ENCODE measurements around the gene PPP2R5B. TPM values are rescaled to one million over a fixed set of nuclear protein-coding genes. Genes with fewer than 3 reads are reported as not detected.

The PPP2R5B gene
- total and polyA plus RNA-seq, 9 of the 15 experiments (the other 6 are each of a cell fraction or from before 2014, with no cell fraction given), result 0.10 to 7.8 (median 3.3) TPM

- TF ChIP-seq, protein P1, sequence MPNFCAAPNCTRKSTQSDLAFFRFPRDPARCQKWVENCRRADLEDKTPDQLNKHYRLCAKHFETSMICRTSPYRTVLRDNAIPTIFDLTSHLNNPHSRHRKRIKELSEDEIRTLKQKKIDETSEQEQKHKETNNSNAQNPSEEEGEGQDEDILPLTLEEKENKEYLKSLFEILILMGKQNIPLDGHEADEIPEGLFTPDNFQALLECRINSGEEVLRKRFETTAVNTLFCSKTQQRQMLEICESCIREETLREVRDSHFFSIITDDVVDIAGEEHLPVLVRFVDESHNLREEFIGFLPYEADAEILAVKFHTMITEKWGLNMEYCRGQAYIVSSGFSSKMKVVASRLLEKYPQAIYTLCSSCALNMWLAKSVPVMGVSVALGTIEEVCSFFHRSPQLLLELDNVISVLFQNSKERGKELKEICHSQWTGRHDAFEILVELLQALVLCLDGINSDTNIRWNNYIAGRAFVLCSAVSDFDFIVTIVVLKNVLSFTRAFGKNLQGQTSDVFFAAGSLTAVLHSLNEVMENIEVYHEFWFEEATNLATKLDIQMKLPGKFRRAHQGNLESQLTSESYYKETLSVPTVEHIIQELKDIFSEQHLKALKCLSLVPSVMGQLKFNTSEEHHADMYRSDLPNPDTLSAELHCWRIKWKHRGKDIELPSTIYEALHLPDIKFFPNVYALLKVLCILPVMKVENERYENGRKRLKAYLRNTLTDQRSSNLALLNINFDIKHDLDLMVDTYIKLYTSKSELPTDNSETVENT (CRISPR knock-in tag; IDR thresholded peaks at IDR 0.05), result no peak
- TF ChIP-seq CBX5 (IDR thresholded peaks at IDR 0.05; ENCODE audit: borderline replicate concordance, low read depth) (no peak), SP1 (CRISPR knock-in tag; IDR thresholded peaks at IDR 0.05) (no peak; the same call in 1 of the 2 replicates), HMGN3 (IDR thresholded peaks at IDR 0.05; ENCODE audit: borderline replicate concordance, extremely low read depth, insufficient read length, low read depth, low read length) (no peak), PHTF2 (CRISPR knock-in tag; IDR thresholded peaks at IDR 0.05) (no peak), ZNF12 (CRISPR knock-in tag; IDR thresholded peaks at IDR 0.05) (peak; percentile 68; the same call in 1 of the 2 replicates), SMAD4 (CRISPR knock-in tag; conservative IDR thresholded peaks at IDR 0.05) (no peak), GABPA (tag; conservative IDR thresholded peaks at IDR 0.05; ENCODE audit: low read depth) (no peak), DDX20 (tag; IDR thresholded peaks at IDR 0.05; ENCODE audit: low read depth) (no peak), SRSF7 (optimal IDR thresholded peaks at IDR 0.05; ENCODE audit: low read depth, low read length) (no peak), ARHGAP35 (IDR thresholded peaks at IDR 0.05; ENCODE audit: partially characterized antibody) (no peak), SMARCA4 (IDR thresholded peaks at IDR 0.05) (no peak), HNRNPH1 (optimal IDR thresholded peaks at IDR 0.05; ENCODE audit: low read depth, low read length) (no peak)
Measured at GRCh38 chr11:64877390-64878222, 46.9 kb upstream of the PPP2R5B start (continued).
